ENCODE results near the gene AOAH.

- TF ChIP-seq CTCF (IDR thresholded peaks at IDR 0.05) (no peak), POLR2A (IDR thresholded peaks at IDR 0.05) (no peak), POLR2AphosphoS5 (IDR thresholded peaks at IDR 0.05) (no peak), EP300 (IDR thresholded peaks at IDR 0.05) (no peak)
Measured at GRCh38 chr7:36642010-36642409, 82.3 kb downstream of the AOAH start.
